Fibroblast of skin of right quadriceps (primary cell): Measurements from ENCODE around the gene TRIM2.

Experiments
- DNase-seq: peaks from one replicate; pipeline ENCODE4 v3.0.0-alpha.2; 2013

The TRIM2 gene

GRCh38 chr4:153337686-153338085 lies 133.4 kb downstream of the TRIM2 start:
- DNase-seq = no peak

- DNase-seq = peak; percentile 69
Measured at GRCh38 chr4:153341575-153342090, 137.4 kb downstream of the TRIM2 start.

- DNase-seq = no peak
Measured at GRCh38 chr4:153342751-153343552, 138.7 kb downstream of the TRIM2 start.

- DNase-seq = peak; percentile 84
Measured at GRCh38 chr4:153344131-153345011, 140.1 kb downstream of the TRIM2 start, which contains the start of gene MND1. MND1 (plus strand) TSS chr4:153344688; CDS start chr4:153344738, 50 bp downstream.

- DNase-seq = peak; percentile 66
Measured at GRCh38 chr4:153345012-153345981, 141.1 kb downstream of the TRIM2 start.

- DNase-seq = no peak
Measured at GRCh38 chr4:153346031-153346430, 141.8 kb downstream of the TRIM2 start.

- DNase-seq = peak; percentile 46
Measured at GRCh38 chr4:153346563-153346962, 142.3 kb downstream of the TRIM2 start.

GRCh38 chr4:153347117-153347516 lies 142.9 kb downstream of the TRIM2 start:
- no peak for DNase-seq

- DNase-seq = peak; percentile 42
Measured at GRCh38 chr4:153348006-153348405, 143.8 kb downstream of the TRIM2 start.

GRCh38 chr4:153349206-153349805 lies 145.1 kb downstream of the TRIM2 start:
- no peak for DNase-seq

GRCh38 chr4:153362184-153362583 lies 157.9 kb downstream of the TRIM2 start:
- peak; percentile 27 for DNase-seq

- DNase-seq = peak; percentile 66
Measured at GRCh38 chr4:153364061-153364460, 159.8 kb downstream of the TRIM2 start.

- DNase-seq = no peak
Measured at GRCh38 chr4:153365003-153365402, 160.8 kb downstream of the TRIM2 start.

- DNase-seq = no peak
Measured at GRCh38 chr4:153366486-153366885, 162.2 kb downstream of the TRIM2 start.

GRCh38 chr4:153367092-153367491 lies 162.8 kb downstream of the TRIM2 start:
- no peak for DNase-seq

- no peak for DNase-seq
Measured at GRCh38 chr4:153369021-153369420, 164.8 kb downstream of the TRIM2 start.

- DNase-seq = no peak
Measured at GRCh38 chr4:153371701-153372234, 167.5 kb downstream of the TRIM2 start.

GRCh38 chr4:153372967-153373562 lies 168.8 kb downstream of the TRIM2 start:
- peak; percentile 17 for DNase-seq

GRCh38 chr4:153374442-153374841 lies 170.2 kb downstream of the TRIM2 start:
- DNase-seq = peak; percentile 94

- DNase-seq = no peak
Measured at GRCh38 chr4:153375303-153375702, 171.1 kb downstream of the TRIM2 start.

- DNase-seq = peak; percentile 61
Measured at GRCh38 chr4:153383131-153383530, 178.9 kb downstream of the TRIM2 start.
